GM12892 (cell line): Measurements from ENCODE around the gene MGMT.

Experiments
- POLR2A ChIP-seq: IDR thresholded peaks from 2 replicates; pipeline ENCODE4 v1.6.1; 2011; ENCODE audit warnings: low read depth, low read length, control low read depth
- POLR2AphosphoS5 ChIP-seq: IDR thresholded peaks from 2 replicates; pipeline ENCODE4 v1.6.1; 2011; ENCODE audit warnings: low read depth, low read length, control low read depth

DNA sequence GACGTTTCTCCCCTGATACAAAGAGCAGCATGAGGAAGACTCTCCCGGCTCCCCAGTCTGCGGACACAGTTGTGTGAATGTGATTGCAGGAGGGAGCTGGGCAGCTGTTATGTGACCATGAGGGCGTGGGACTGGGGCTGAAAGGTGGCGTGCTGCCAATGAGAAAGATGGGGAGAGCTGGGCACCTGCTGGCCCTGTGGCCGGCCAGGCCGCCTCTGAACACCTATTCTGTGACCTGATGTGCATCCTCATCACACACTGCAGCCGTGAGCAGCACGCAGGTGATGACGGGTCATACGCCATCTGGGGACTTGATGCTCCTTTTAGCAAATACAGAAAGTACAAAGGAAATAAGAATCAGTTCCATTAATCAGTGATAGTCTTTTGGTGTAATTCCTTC is 86.9 kb downstream of the MGMT start:
- no peak for TF ChIP-seq POLR2A
- no peak for TF ChIP-seq POLR2AphosphoS5
